KMS-11 (cell line): ENCODE data around the gene HOXB5.

Experiments used
- H2AFZ ChIP-seq: fragments of 200-600 bp; sonication (generic); 2 replicates; pipeline ENCODE4 v1.6.1; 2016; ENCODE audit warnings: antibody characterized with exemption, mixed run types, low read depth
- H3K27ac ChIP-seq: fragments of 200-600 bp; sonication (generic); 2 replicates; pipeline ENCODE4 v1.6.1; 2016; ENCODE audit warnings: mild to moderate bottlenecking, mixed run types
- H3K27me3 ChIP-seq: fragments of 200-600 bp; sonication (generic); 2 replicates; pipeline ENCODE4 v1.6.1; 2017; ENCODE audit warnings: mild to moderate bottlenecking, low read depth, mixed run types, moderate library complexity; ENCODE audit not compliant: insufficient read depth
- H3K36me3 ChIP-seq: fragments of 200-600 bp; sonication (generic); 2 replicates; pipeline ENCODE4 v1.6.1; 2017; ENCODE audit warnings: mild to moderate bottlenecking, mixed run types; ENCODE audit not compliant: insufficient read depth
- H3K4me1 ChIP-seq: fragments of 200-600 bp; sonication (generic); 2 replicates; pipeline ENCODE4 v1.6.1; 2016; ENCODE audit warnings: mild to moderate bottlenecking, low read depth, mixed run types; ENCODE audit not compliant: poor library complexity, severe bottlenecking
- H3K4me2 ChIP-seq: fragments of 200-600 bp; sonication (generic); 2 replicates; pipeline ENCODE4 v1.7.0; 2016; ENCODE audit warnings: mild to moderate bottlenecking, mixed run types
- H3K4me3 ChIP-seq: fragments of 200-600 bp; sonication (generic); IDR thresholded peaks from 2 replicates; pipeline ENCODE4 v1.6.1; 2017; ENCODE audit warnings: low read depth, low read length, mixed read lengths; ENCODE audit not compliant: insufficient read depth
- H3K79me2 ChIP-seq: fragments of 200-600 bp; sonication (generic); 2 replicates; pipeline ENCODE4 v1.6.1; 2016; ENCODE audit warnings: low read depth, mixed run types; ENCODE audit not compliant: insufficient read depth
- H3K9ac ChIP-seq: fragments of 200-600 bp; sonication (generic); 2 replicates; pipeline ENCODE4 v1.6.1; 2016; ENCODE audit warnings: mild to moderate bottlenecking, mixed run types
- H4K20me1 ChIP-seq: fragments of 200-600 bp; sonication (generic); 2 replicates; pipeline ENCODE4 v1.6.1; 2016; ENCODE audit warnings: mild to moderate bottlenecking, mixed run types; ENCODE audit not compliant: insufficient read depth
- CTCF ChIP-seq: fragments of 200-600 bp; sonication (generic); conservative IDR thresholded peaks from 2 replicates; pipeline ENCODE4 v1.6.1; 2017; ENCODE audit warnings: low read depth, mild to moderate bottlenecking, antibody characterized with exemption, low read length, moderate library complexity, mixed read lengths

HOXB5 gene

DNA sequence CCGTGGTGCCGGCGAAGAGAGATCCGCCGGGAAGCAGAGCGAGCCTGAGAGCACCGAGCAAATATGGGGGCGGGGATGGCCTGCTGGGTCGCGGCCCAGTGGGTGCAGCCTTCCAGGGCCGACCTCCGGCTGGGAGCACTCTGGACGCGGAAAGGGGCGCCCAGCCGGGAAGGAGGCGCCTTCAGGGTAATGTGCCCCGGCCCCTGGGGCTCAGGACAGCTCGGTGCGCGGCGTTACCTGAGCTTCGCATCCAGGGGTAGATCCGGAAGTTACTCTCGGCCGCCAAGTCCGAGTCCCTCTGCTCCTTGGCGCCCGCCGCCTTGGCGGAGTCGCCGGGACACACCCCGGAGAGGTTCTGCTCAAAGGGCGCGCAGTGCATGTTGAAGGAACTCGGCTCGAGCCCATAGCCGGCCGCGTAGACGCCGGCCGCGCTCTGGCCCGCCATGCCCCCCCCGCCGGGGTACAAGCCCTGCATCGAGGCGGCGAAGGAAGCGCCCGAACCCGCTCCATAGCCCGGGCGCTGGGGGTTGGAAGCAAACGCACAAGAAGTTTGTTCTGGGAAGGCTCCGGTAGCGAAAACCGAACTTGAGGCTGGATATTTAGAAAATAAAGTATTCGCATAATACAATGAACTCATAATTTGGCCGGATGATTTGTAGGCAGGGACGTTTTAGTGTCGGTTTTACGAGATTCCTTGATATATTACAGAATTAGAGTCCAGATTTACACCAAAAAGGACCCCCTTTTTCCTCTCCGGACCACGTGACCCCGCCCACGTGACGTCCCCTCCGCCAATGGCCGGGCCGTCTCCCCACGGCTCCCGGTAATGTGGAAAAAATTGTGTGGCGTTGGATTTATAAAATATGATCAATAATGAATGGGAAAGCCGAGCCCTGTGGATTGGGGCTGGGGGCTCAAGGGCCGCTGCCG, 17.0 kb upstream of the HOXB5 start, which contains the start of gene HOXB7:
TSS of gene HOXB7 (minus strand) at position 736 of the 930 bp plus-strand sequence. CDS start at position 637, 99 bp downstream.
- Histone ChIP-seq H3K4me1 (peaks cover 17% of the 10 kb centered on the region), H3K9ac (peak within 1 kb of the TSS; percentile 88)

DNA sequence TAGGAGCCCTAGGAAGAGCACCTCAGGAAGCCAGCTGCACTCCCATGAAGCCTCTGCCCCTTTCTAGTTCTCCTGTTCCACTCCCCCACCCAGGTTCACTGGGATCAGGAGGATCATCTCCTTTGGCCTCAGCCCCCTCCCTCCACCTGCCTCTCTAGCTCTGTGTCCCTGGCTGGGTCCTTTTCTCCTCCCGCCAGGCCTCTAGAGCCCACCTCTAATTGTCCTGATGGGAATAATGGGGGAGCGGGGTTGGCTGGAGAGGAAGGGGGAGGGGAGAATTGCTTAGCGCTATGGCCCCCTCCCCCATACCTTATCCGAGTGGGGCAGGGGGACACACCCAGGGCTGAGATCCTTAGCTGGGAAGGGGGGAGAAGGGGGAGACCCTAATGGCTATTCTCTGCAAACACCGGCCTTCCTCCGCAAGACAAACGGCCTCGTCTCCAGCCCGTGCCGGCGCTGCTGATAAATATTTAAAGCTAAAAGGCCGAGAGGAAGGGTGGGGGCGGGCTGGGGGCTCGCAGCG, 16.2 kb upstream of the HOXB5 start:
- H3K9ac ChIP-seq = peak overlapping the region; percentile 88
- no peaks in the 10 kb centered on the region for H3K36me3 ChIP-seq
- H3K4me3 ChIP-seq = no peak overlapping the region
- H3K79me2 ChIP-seq = no peaks in the 10 kb centered on the region
- H2AFZ ChIP-seq = peak overlapping the region; percentile 96
- peaks cover 17% of the 10 kb centered on the region; the same call in 1 of the 2 replicates for H3K27me3 ChIP-seq
- H3K4me2 ChIP-seq = peak overlapping the region; percentile 92
- peak overlapping the region; percentile 74 for H3K27ac ChIP-seq
- no peak for TF ChIP-seq CTCF
- no peaks in the 10 kb centered on the region for H4K20me1 ChIP-seq
- H3K4me1 ChIP-seq = peaks cover 17% of the 10 kb centered on the region

More for the DNA sequence above, 17.0 kb upstream of the HOXB5 start, which contains the start of gene HOXB7:
- Histone ChIP-seq H2AFZ (peak within 1 kb of the TSS; percentile 96), H3K4me2 (peak within 1 kb of the TSS; percentile 92), H3K79me2 (no peaks in the 10 kb centered on the region), H3K27me3 (peaks cover 21% of the 10 kb centered on the region; the same call in 1 of the 2 replicates), H3K36me3 (no peaks in the 10 kb centered on the region), H3K27ac (peak within 1 kb of the TSS; percentile 74), H3K4me3 (no peak within 1 kb of the TSS), H4K20me1 (no peaks in the 10 kb centered on the region)
- TF ChIP-seq CTCF = no peak

DNA sequence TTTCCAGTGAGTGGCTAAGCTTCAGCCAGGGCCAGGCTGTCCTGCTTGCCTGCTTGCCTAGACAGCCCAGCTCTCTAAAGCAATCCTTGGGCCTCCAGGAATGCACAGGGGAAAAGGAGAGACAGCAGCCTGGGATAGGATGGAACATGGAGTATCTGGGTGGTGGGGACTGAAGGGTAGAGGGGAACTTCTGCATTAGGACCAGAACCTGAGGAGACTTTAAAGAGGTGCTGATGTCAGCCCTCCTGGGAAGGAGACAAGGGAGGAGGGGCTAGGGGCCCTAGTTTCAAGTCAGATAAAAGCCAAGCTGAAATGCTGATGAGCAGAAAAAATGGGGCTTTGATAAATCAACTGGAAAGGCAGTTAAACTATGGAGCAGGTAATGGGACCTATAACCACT, 15.5 kb upstream of the HOXB5 start:
- Histone ChIP-seq H3K79me2 (no peaks in the 10 kb centered on the region), H2AFZ (peak overlapping the region; percentile 96; the same call in 1 of the 2 replicates), H3K27ac (peak overlapping the region; percentile 74; the same call in 1 of the 2 replicates), H4K20me1 (no peaks in the 10 kb centered on the region), H3K4me1 (peaks cover 17% of the 10 kb centered on the region), H3K4me3 (no peak overlapping the region), H3K4me2 (peak overlapping the region; percentile 92), H3K27me3 (peaks cover 17% of the 10 kb centered on the region), H3K9ac (no peak overlapping the region), H3K36me3 (no peaks in the 10 kb centered on the region)
- TF ChIP-seq CTCF = no peak

DNA sequence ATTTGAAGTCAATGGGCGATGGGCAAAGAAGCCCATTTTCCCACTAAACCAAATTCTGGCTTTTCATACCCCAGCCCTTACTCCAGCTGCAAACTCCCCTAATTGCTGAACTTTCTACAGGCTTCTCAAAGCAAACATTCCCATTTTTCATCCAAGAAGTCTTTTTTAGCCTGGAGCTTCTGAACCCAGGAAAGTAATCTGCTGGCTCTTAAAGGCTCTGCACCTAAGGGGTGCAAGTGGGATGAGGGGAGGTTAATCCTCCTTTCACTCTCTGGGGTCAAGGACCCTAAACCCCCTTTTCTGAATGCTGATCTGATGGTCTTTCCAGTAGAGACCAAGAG, 14.9 kb upstream of the HOXB5 start:
- no peaks in the 10 kb centered on the region for H4K20me1 ChIP-seq
- H3K36me3 ChIP-seq = no peaks in the 10 kb centered on the region
- H3K4me2 ChIP-seq = peak overlapping the region; percentile 92; the same call in 1 of the 2 replicates
- no peak overlapping the region for H3K4me3 ChIP-seq
- TF ChIP-seq CTCF = no peak
- no peak overlapping the region for H2AFZ ChIP-seq
- no peak overlapping the region for H3K27ac ChIP-seq
- peaks cover 18% of the 10 kb centered on the region for H3K27me3 ChIP-seq
- H3K79me2 ChIP-seq = no peaks in the 10 kb centered on the region
- H3K9ac ChIP-seq = no peak overlapping the region
- H3K4me1 ChIP-seq = peaks cover 19% of the 10 kb centered on the region
